Hematopoietic multipotent progenitor cell treated with erythropoietin and hydrocortisone succinate and interleukin-3 and kit ligand, for 15 days (in vitro differentiated cells): ENCODE measurements around the gene PTPRD.
"Not testable (repeated sequence)": the region's sequence is repeated elsewhere in the genome, so short reads cannot be mapped to it uniquely, and the experiment has no call there.

Experiments used
- DNase-seq: peaks from one replicate; pipeline ENCODE4 v3.0.0-alpha.2; 2015; ENCODE audit warnings: low spot score

Gene PTPRD

DNA sequence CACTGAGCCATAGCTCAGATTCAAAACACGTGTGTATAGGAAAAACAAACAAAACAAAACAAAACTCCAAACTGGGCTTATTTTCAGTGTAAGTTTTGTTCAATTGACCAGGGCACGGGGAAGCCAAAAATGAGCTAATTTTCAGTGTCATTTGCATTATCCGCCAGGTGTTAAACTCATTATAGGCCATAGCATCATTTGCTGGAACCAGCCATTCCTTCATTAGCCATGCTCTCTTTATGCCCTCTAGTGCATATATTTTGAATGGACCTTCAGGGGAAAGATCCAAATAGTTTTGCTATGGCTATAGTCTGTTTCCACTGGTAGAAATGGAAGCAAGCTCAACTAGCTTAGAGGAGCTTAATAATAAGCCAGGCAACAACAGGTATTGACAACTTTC lies 1608.0 kb downstream of the PTPRD start:
- DNase-seq = no peak

DNA sequence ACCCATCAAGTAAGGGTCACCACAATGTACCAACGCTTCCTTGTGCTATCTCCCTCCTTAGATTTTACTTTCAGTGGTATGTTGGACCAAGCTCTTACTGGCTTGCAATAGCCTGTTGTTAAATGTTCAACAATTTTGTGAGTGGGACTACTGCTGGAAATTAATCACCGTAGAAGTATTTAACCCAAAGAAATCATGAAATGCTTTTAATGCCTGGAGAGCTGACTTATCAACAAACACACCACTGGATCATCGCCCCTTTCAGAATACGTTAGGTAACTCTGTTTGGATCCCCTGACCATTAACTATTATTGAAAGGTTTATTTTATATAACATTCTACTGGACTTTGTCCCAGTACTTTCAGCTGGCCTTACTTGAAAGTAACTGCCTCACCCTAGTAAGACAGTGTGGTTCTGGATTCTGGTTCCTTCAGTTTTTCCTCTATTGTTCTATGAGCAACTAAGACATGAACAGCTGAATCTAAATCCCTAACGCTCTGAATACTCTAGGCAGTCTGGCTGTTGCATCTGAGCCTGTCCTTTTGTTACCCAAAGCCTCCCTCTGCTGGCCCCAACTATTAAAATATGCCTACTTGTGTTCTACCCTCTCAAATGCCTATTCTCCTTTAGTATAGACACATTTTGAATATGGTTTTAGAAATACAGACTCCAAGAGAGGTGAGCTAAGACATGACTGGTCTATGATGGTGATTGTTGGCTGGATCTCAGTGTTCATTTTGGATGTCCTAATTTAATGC lies 1609.8 kb downstream of the PTPRD start:
- DNase-seq = no peak

DNA sequence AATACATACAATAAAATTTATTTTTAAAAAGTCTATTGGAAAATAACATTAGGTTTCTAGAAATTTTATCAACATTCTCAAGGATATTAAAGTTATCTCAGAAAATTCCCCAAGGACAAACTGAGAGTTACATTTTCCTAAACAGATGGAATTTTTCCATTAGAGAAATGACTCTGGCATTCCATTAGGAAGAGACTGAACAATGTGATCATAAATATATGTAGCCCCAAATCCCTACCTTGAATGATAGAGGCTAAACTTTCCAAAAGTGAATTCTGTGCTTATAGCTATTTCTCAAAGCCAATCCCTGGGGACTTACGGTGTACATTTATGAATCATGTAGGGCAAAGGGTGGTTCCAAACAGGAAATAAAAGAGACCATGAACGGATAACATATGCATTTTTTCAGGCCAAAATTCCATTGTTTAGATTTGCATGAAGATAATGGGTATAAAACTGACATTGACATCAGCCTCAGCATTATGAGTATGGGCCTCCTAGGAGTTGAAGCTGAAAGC lies 1632.2 kb downstream of the PTPRD start:
- no peak for DNase-seq

DNA sequence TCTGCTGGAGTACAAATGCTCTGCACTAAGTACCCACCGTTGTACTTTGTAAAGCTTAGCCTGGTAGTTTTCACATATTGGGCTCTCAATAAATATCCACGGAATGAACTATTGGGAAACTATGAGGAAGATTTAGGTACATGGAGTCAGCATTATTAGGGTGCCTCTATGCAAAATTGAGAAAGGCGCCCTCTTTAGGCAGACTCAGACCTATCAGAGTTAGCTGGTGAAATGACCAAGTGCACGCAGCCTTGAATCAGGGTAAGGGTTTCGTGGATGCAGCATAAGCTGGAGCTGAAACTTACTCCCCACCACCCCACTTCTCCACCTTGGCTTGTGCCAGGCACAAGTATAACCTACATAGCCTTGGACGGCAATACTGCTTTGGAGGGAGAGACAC lies 1634.5 kb downstream of the PTPRD start:
- no peak for DNase-seq

DNA sequence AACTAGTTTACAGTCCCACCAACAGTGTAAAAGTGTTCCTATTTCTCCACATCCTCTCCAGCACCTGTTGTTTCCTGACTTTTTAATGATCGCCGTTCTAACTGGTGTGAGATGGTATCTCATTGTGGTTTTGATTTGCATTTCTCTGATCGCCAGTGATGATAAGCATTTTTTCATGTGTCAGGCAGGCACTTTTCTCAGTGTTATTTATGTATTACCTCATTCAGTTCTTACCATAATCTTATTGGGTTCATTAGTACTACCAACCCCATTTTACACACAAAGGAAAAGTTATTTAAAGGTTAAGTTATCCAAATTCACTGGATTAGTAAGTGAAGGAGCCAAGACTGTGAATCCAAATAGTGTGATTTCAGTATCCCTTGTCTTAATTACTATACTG lies 1644.5 kb downstream of the PTPRD start:
- DNase-seq = not testable (repeated sequence)

DNA sequence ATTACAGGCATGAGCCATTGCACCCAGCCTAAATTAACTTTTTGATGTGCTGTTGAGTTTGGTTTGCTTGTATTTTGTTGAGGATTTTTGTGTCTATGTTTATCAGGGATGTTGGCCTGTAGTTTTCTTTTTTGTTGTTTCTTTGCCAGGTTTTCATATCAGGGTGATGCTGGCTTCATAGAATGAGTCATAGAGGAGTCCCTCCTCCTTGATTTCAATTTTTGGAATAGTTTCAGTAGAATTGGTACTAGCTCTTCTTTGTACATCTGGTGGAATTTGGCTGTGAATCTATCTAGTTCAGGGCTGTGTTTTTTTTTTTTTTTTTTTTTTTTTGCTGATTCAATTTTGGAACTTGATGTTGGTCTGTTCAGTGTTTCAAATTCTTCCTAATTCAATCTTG lies 1648.9 kb downstream of the PTPRD start:
- DNase-seq = no peak

DNA sequence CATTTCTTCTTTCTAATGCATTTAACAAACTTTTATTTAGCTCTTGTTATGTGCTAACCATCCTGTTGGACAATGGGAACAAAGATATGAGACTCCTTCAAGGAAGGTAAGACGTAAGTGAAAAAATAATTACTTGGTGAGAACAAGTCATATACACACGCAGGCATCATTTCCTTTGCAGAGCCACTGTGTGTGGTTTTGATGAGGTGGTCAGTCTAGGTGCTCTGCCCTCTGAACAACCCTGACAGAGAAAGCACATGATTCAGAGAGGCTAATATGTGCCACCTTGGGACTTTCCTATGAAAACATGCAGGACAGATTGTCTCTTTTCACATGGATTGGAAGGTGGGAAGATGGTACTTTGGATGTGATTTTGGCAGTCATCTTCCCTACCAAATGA lies 1650.7 kb downstream of the PTPRD start:
- no peak for DNase-seq

DNA sequence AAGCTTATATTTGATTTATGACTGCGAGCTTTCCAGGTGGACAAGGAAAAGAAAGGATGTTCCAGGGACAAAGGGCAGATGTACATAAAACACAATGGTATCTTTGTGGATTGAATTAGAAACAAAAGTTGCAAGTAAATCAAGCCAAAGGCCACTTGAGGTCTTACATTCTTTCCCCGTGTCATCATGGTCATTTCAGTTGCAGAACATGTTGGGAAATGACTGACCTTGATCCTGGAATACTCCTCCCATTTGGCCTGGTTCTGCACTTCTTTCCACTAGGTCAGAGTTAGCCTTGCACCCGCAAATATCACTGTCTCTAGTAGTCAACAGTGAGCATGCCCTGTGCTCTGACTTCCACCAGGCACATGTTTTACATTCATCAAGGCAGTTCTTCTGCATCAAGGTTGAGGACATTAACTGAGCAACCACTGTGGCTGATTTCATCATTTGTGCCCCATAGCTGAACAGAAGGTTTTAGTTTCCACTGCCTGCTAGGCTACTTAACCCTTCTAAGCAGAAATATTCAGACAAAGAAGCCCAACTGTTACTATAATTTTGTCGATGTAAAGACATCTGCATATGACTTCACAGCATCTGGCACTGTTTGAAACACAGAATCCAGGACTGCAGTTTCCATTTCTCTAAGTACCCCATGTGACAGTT lies 1651.5 kb downstream of the PTPRD start:
- no peak for DNase-seq

DNA sequence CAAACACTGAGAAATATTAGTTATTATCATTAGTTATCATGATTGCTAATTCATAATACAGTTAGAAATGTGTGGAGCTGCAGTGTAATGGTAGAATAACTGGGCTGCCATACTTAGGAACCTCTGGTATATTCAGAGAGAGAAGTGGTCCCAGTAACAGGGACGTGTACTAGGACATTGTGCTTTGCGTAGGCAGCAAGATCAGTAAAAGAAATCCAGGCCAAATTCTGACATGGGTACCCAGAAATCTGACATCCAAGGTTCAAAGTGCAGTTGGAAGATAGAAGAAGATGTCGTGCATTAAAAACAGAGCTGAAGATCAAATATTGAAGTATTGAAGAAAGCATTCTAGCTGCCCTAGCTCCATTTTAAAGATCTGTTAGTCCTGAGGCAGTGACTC lies 1652.5 kb downstream of the PTPRD start:
- no peak for DNase-seq

DNA sequence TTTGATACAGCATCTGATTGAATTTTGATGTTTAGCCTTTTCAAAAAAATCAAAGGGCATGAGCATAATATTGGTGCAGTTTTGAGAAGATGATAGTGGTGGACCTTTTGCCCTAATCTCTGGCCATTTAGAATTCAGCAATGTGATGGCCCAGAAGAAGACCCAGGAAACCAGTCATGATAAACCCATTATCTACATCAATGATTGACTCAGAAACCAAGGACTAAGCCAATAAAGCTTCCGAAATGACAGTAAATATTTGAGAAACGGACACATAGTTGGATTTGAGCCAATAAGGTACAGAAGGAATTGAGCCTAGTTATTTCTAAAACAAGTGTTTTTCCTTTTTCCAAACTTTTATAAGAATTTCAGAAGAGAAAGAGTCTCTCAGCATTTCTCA lies 1654.4 kb downstream of the PTPRD start:
- no peak for DNase-seq

DNA sequence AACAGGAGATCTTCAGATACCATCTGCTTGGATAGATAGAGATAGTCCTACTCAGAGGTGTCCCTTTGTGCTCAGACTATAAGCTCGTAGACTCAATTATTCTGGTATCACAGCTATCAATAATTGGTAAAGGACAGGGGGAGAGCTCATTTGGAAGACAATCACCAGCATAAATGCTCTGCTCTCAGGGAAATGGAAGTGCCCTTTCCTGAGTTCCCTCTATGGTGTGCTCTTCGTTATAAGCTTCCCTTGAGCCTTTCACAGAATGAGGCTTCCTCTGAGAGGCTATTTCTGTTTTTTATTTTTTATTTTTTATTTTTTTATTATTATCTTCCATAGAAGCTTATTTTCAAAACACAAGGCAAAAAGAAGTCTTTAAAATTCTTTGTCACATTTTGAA lies 1657.5 kb downstream of the PTPRD start:
- DNase-seq = no peak

DNA sequence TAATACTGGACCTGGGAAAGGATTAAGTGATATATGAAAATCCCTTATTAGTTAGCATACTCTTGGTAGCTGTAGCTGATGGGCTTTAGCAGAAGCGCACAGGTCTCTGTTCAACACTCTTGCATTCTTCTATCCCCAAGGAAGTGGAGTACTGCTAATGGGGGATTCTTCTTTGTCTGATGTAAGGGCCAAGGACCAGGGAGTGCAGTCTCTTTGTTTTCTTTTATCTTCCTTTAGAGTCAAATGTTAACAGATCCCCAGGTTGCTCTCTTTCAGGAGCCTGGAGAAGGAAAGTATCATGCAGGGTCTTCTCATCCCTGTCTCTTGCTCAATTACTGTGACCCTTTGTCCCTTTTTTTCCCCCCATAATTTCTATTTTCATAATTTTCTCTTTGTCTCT lies 1666.3 kb downstream of the PTPRD start:
- no peak for DNase-seq

DNA sequence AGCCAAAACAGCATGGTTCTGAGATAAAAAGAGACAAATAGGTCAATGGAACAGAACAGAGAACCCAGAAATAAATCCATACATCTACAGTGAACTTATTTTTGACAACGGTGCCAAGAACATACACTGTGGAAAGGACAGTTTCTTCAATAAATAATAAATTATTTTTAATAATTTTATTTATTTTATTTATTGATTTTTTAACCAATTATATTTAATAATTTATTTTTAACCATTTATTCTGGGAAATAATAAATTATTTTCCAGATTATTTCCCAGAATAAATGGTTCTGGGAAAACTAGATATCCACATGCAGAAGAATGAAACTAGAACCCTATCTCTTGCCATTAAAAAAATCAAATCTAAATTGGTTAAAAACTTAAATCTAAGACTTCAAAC lies 1669.4 kb downstream of the PTPRD start:
- no peak for DNase-seq

DNA sequence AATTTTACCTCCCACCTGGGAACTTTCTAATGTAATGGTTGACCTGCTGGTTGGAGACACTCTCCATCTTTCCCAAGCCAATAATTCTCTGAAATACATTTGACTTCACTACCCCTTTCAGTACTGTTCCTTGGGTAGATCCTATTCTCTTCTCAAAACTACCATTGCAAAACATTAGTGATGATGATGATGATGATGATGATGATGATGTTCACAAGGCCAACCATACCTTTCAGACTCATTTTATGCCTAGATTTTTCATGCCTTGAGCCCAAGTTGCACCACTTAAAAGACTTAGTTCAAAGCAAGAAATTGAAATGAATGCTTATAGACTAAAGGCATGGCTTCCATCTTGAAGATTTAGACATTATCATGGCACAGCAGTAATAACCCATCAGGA lies 1672.2 kb downstream of the PTPRD start:
- DNase-seq = no peak

DNA sequence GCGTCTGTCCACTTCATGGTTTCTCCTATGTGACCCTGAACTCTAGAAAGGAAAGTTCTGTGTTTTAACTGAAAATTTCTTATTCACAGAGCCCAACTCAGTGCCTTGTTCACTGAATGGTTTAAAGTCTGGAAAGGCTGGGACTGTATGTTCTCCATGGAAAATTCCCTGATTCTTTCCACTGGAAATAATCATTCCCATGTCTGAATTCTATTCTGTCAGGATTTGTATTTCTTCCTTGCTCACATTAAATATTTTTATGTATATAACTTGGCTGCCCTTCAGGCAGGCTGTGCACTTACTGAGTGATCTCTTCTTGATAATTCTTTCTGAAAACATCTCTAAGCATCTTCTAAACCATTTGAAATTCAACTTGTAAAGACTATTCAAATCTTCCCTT lies 1686.3 kb downstream of the PTPRD start:
- DNase-seq = no peak

DNA sequence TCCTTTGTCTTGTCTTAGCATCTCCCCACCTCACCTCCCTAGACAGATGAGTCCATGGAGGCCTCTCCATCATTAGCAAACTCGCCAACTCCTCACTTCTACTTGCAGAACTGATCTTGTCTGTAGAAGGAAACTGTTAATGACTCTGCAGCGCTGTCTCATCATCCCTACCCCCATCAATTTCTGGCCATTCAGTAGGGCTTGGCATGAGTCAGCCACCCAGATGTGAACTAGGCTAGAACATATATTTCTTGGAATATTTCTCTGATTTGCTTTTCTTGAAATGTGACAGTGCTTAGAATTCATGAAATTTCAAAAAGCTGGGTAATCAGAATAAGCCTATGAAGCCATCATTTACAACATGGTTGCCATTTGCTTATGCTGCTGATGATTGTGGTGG lies 1688.2 kb downstream of the PTPRD start:
- no peak for DNase-seq

DNA sequence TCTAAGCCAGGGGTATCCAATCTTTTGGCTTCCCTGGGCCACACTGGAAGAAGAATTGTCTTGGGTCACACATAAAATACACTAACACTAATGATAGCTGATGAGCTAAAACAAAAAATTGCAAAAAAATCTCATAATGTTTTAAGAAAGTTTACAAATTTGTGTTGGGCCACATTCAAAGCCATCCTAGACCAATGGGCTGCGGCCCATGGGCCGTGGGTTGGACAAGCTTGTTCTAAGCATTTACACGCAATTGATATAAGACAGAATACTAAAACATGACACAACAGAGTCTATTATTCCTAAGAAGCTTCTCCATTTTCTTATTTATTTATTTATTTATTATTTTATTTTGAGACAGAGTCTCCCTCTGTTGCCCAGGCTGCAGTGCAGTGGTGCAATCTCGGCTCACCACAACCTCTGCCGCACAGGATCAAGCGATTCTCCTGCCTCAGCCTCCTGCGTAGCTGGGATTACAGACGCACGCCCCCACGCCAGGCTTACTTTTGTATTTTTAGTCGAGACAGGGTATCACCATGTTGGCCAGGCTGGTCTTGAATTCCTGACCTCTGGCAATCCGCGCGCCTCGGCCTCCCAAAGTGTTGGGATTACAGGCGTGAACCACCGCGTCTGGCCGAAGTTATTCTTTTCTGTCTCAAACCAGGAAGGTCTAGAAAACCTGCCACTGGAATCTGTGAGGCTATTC lies 1692.2 kb downstream of the PTPRD start:
- not testable (repeated sequence) for DNase-seq

DNA sequence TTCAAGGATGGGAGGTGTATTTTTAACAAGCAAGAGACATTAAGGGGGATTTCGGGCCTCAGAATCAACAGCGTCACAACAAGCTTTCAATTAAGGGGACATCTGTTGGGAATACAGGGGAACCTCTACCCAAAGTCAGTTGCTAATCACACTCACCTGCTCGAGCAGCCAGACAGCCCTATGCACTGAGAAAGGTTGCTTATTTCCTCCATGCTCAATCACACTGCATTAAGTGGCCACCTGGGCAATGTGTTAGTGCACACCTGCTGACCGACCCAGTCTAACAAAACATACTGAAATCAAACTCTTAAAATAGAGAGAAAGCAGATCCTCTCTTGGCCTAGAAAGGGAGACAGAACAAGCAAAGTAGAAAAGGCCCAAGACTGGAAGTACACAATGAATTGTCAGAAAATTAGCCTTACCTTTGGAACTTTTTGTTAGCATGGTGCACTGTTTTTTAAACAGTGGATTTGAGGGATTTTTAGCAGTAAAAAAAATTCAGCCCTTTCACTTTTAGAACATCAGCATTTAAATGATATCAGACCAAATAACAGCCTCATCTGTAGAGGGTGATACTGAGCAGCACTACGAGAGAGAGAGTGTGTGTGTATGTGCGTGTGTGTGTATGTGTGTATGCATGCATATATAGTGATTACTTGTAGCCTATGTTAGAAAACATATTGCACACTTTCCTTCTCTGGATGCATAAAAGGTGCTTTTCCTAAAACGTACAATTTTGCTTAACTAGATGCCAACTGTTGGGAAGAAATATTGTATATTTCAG lies 1694.7 kb downstream of the PTPRD start:
- no peak for DNase-seq

DNA sequence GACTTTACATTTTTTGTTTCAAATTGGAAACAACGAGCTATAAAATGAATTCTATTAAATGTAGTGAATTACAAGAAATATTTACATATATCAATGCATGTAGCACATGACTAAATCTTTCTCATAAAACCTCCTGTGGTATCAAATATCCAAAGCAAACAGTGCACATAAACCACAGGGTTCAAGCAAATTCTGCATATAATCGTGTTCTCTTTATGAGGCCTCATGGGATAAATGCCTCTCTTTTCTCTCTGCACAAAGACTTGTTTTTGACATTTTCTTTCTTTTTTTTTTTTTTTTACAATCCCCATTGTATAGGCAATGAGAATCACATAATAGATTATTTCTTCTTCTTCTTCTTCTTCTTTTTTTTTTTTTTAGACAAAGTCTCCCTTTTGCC lies 1696.0 kb downstream of the PTPRD start:
- no peak for DNase-seq

DNA sequence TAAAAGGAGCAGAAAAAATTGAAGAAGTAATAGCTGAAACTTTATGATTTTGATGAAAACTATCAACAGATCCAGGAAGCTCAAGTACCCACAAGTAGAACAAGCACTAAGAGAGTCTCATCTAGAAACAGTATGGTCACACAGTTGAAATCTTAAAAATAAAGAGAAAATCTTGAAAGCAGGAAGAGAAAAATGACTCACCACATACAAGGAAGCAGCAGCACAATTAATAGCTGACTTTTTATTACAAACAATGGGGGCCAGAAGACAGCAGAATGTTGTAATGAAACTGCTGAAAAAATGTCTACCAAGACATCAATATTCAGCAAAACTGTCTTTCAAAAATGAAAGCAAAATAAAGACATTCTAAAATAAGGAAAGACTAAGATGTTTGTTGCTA lies 1704.9 kb downstream of the PTPRD start:
- DNase-seq = no peak

DNA sequence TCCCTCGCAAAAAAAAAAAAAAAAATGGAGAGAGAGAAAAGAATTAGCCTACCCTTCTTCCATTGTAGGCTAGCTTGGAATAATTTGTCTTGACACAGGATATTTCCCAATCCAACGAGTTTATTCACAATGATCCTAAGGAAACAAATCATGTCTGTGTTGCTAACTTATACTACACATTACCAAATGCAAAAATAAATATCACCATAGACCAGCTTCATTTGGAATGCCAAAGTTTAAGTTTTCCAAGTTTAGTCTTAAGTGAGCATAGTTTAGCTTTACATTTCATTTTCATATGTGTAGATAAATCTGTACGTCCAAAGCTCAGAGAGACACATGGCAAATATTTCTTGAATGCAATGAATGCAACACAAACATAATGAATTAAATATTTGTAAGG lies 1707.1 kb downstream of the PTPRD start:
- no peak for DNase-seq

DNA sequence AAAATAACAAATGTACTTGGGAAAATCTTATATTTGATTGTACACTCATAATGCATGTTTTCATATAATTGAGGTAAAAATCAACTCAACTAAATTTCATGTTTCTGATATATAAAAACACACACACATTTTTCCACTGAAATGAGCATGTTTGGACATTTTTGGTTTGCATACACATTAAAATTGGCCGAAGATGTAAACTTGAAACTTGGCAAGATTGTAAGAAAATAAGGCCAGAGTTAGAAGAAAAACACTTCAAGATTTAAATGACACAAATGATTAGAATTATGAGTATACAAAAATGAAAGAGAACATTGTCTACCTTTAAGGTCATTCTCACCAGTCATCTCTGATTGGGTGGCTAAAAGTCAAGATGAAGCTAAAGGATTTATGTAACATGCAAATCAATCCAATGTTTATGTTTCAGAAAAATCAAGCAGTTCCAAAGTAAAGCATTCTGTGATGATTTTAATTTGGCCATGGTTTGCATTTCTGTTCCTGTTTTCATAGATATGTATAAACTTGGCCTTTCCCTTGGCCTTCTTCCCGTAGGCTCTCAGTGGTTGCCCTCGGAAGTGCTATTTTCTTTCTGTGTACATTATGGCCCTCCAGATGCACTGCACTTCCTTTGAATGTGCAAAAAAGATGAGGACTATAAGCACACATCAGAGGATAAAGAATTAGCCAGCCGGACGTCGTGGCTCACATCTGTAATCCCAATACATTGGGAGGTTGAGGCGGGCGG lies 1707.9 kb downstream of the PTPRD start:
- no peak for DNase-seq
